Activated T-helper 1 cell treated with anti-CD3 and anti-CD28 coated beads, Interleukin-12 subunit alpha, Interleukin-12 subunit beta, Interleukin-2, Interleukin-4 antibody, amounts not matched to agents 30 ng/mL and 10 ng/mL and 1 ng/mL, durations not matched to agents 14 hours and 24 hours and 36 hours (primary cell): ENCODE results near the gene BRMS1L. TPM values are rescaled to one million over a fixed set of nuclear protein-coding genes. Genes with fewer than 3 reads are reported as not detected.
A peak's percentile ranks its signal among the peaks of the same experiment; 100 is the strongest.
"Not testable (repeated sequence)": the region's sequence is repeated elsewhere in the genome, so short reads cannot be mapped to it uniquely, and the experiment has no call there.

Experiments
- DNase-seq: peaks from one replicate; pipeline ENCODE4 v3.0.0; 2021; ENCODE audit warnings: low spot score
- H3K27ac Mint-ChIP-seq: one replicate; pipeline ENCODE4 v1.8.0; 2021; ENCODE audit warnings: mild to moderate bottlenecking, mixed read lengths
- H3K27me3 Mint-ChIP-seq: one replicate; pipeline ENCODE4 v1.8.0; 2022; ENCODE audit warnings: mild to moderate bottlenecking, moderate library complexity, mixed read lengths; ENCODE audit not compliant: insufficient read depth
- H3K36me3 Mint-ChIP-seq: one replicate; pipeline ENCODE4 v1.8.0; 2021; ENCODE audit warnings: low read depth, mixed read lengths
- H3K4me1 Mint-ChIP-seq: one replicate; pipeline ENCODE4 v1.8.0; 2021; ENCODE audit warnings: low read depth, mixed read lengths
- H3K4me3 Mint-ChIP-seq: one replicate; pipeline ENCODE4 v1.8.0; 2021; ENCODE audit warnings: mild to moderate bottlenecking, moderate library complexity, mixed read lengths
- H3K9me3 Mint-ChIP-seq: one replicate; pipeline ENCODE4 v1.8.0; 2021; ENCODE audit warnings: mixed read lengths
- intact Hi-C: fragments of 100-400 bp; cut with micrococcal nuclease; formaldehyde crosslinking; loops from one replicate; pipeline ENCODE4 v1.15.1; 2024
- total RNA-seq: library from RNA; stranded (reverse); gene quantifications from 2 replicates; pipeline ENCODE4 v1.2.3, GENCODE V29; 2022

Gene BRMS1L
- total RNA-seq, 1 donor from 2014 or later: 9.1 TPM

GRCh38 chr14:35808638-35809563 is 17.2 kb upstream of the BRMS1L start, which contains the start of gene RALGAPA1:
RALGAPA1 (minus strand) TSS chr14:35809295; CDS start chr14:35808835, 460 bp downstream.
- Mint-ChIP-seq H3K4me1 (peaks cover 29% of the 10 kb centered on the region), H3K4me3 (peak within 1 kb of the TSS; percentile 100), H3K27ac (peak within 1 kb of the TSS; percentile 97)
- H3K36me3 Mint-ChIP-seq, H3K9me3 Mint-ChIP-seq, H3K27me3 Mint-ChIP-seq: not testable (repeated sequence)
- intact Hi-C loops: loop anchor here (1.0 to 5.0 kb wide), 7 partner anchors 17 to 762 kb away; partner anchors contain the start of genes BRMS1L, FAM177A1, PPP2R3C and PRORP
- DNase-seq: peak; percentile 89

GRCh38 chr14:35809597-35809996 is 16.5 kb upstream of the BRMS1L start:
- peak overlapping the region; percentile 56 for H3K4me3 Mint-ChIP-seq
- no peak for DNase-seq
- H3K36me3 Mint-ChIP-seq: peaks cover 4% of the 10 kb centered on the region

GRCh38 chr14:35810963-35811362 is 15.2 kb upstream of the BRMS1L start:
- H3K27me3 Mint-ChIP-seq: peaks cover 3% of the 10 kb centered on the region
- H3K27ac Mint-ChIP-seq: no peak overlapping the region
- no peak for DNase-seq
- peaks cover 2% of the 10 kb centered on the region for H3K36me3 Mint-ChIP-seq
- H3K9me3 Mint-ChIP-seq: no peaks in the 10 kb centered on the region
- H3K4me3 Mint-ChIP-seq: no peak overlapping the region
- peaks cover 29% of the 10 kb centered on the region for H3K4me1 Mint-ChIP-seq
- intact Hi-C loops: no loop called here

More at GRCh38 chr14:35809597-35809996, 16.5 kb upstream of the BRMS1L start:
- Mint-ChIP-seq H3K9me3 (no peaks in the 10 kb centered on the region), H3K4me1 (peaks cover 29% of the 10 kb centered on the region), H3K27me3 (peaks cover 3% of the 10 kb centered on the region), H3K27ac (peak overlapping the region; percentile 44)
- intact Hi-C loops: loop anchor here (1.0 to 5.0 kb wide), 7 partner anchors 17 to 763 kb away; partner anchors contain the start of genes BRMS1L, FAM177A1, PPP2R3C and PRORP

GRCh38 chr14:35814371-35815005 is 11.7 kb upstream of the BRMS1L start:
- peaks cover under 1% of the 10 kb centered on the region for H3K4me1 Mint-ChIP-seq
- H3K27ac Mint-ChIP-seq: no peak overlapping the region
- intact Hi-C loops: loop anchor here (1.0 to 2.0 kb wide), 2 partner anchors 282 to 375 kb away; no protein-coding TSS in a partner anchor
- H3K36me3 Mint-ChIP-seq: no peaks in the 10 kb centered on the region
- no peaks in the 10 kb centered on the region for H3K9me3 Mint-ChIP-seq
- no peaks in the 10 kb centered on the region for H3K27me3 Mint-ChIP-seq
- DNase-seq: peak; percentile 67
- H3K4me3 Mint-ChIP-seq: no peak overlapping the region

- H3K27me3 Mint-ChIP-seq: peaks cover 2% of the 10 kb centered on the region
- no peak overlapping the region for H3K4me3 Mint-ChIP-seq
- no peak for DNase-seq
- no peak overlapping the region for H3K27ac Mint-ChIP-seq
- no peaks in the 10 kb centered on the region for H3K9me3 Mint-ChIP-seq
- intact Hi-C loops: no loop called here
- H3K4me1 Mint-ChIP-seq: no peaks in the 10 kb centered on the region
- no peaks in the 10 kb centered on the region for H3K36me3 Mint-ChIP-seq
Observed at GRCh38 chr14:35818346-35819115, 7.6 kb upstream of the BRMS1L start.

GRCh38 chr14:35819591-35820540 is 6.3 kb upstream of the BRMS1L start:
- Mint-ChIP-seq H3K36me3 (no peaks in the 10 kb centered on the region), H3K4me1 (no peaks in the 10 kb centered on the region), H3K4me3 (no peak overlapping the region), H3K27me3 (peaks cover 2% of the 10 kb centered on the region), H3K9me3 (no peaks in the 10 kb centered on the region), H3K27ac (no peak overlapping the region)
- intact Hi-C loops: loop anchor here (10.0 kb wide), 1 partner anchor 945 kb away; the partner anchor contains the start of gene BAZ1A
- DNase-seq: no peak

GRCh38 chr14:35821564-35822411 is 4.3 kb upstream of the BRMS1L start:
- Mint-ChIP-seq H3K27ac (no peak overlapping the region), H3K4me1 (peaks cover 5% of the 10 kb centered on the region), H3K4me3 (no peak overlapping the region), H3K36me3 (no peaks in the 10 kb centered on the region), H3K27me3 (peaks cover 4% of the 10 kb centered on the region), H3K9me3 (no peaks in the 10 kb centered on the region)
- no peak for DNase-seq
- intact Hi-C loops: loop anchor here (10.0 kb wide), 1 partner anchor 947 kb away; the partner anchor contains the start of gene BAZ1A

- Mint-ChIP-seq H3K27me3 (peaks cover 4% of the 10 kb centered on the region), H3K9me3 (no peaks in the 10 kb centered on the region), H3K36me3 (no peaks in the 10 kb centered on the region), H3K4me3 (no peak overlapping the region), H3K4me1 (peaks cover 11% of the 10 kb centered on the region), H3K27ac (no peak overlapping the region)
- no peak for DNase-seq
- intact Hi-C loops: loop anchor here (10.0 kb wide), 1 partner anchor 948 kb away; the partner anchor contains the start of gene BAZ1A
Observed at GRCh38 chr14:35822501-35822900, 3.6 kb upstream of the BRMS1L start.

GRCh38 chr14:35824446-35825165 is 1.5 kb upstream of the BRMS1L start:
- H3K36me3 Mint-ChIP-seq, H3K9me3 Mint-ChIP-seq, DNase-seq, H3K27me3 Mint-ChIP-seq, H3K4me3 Mint-ChIP-seq, H3K27ac Mint-ChIP-seq: not testable (repeated sequence)
- H3K4me1 Mint-ChIP-seq: peaks cover 16% of the 10 kb centered on the region
- intact Hi-C loops: loop anchor here (5.0 to 10.0 kb wide), 7 partner anchors 82 to 1362 kb away; partner anchors contain the start of genes BAZ1A, EAPP, FAM177A1 and PSMA6

- peak overlapping the region; percentile 88 for H3K4me3 Mint-ChIP-seq
- H3K4me1 Mint-ChIP-seq: peaks cover 16% of the 10 kb centered on the region
- H3K9me3 Mint-ChIP-seq: no peaks in the 10 kb centered on the region
- intact Hi-C loops: loop anchor here (1.0 to 10.0 kb wide), 12 partner anchors 17 to 1364 kb away; partner anchors contain the start of genes BAZ1A, EAPP, FAM177A1 and INSM2
- peaks cover 5% of the 10 kb centered on the region for H3K36me3 Mint-ChIP-seq
- no peak for DNase-seq
- H3K27me3 Mint-ChIP-seq: peaks cover 4% of the 10 kb centered on the region
- peak overlapping the region; percentile 90 for H3K27ac Mint-ChIP-seq
Observed at GRCh38 chr14:35825968-35826217, 245 bp upstream of the BRMS1L start.
